HepG2 (cell line): ENCODE results near the gene SPATA21. TPM values are rescaled to one million over a fixed set of nuclear protein-coding genes. Genes with fewer than 3 reads are reported as not detected.

ENCODE experiments used
- ATAC-seq: fragments of 200-7000 bp; cut with Tn5 transposase; 3 replicates; pipeline ENCODE4 v1.9.1; 2020; ENCODE audit warnings: mild to moderate bottlenecking, moderate library complexity
- BruUV-seq: library from RNA; stranded (reverse); fragments of 400-500 nt; replicated peaks from 2 replicates; lab custom pipeline; 2021; lab: Mats Ljungman, UMichigan
- CTCF ChIA-PET: fragments of 300-600 bp; formaldehyde crosslinking; extraction: SDS; loops from one replicate; lab custom pipeline; 2021; ENCODE audit warnings: low total read pairs, inconsistent platforms, low intra/inter-chr PET ratio; lab: Yijun Ruan, JAX
- POLR2A ChIA-PET: fragments of 350-600 bp; sonication (Branson Sonifier 250); formaldehyde crosslinking; loops from one replicate; lab custom pipeline; 2020; ENCODE audit warnings: antibody characterized with exemption, inconsistent platforms; lab: Yijun Ruan, JAX
- DNase-seq: peaks from one replicate; pipeline ENCODE4 v3.0.0-alpha.2; 2015; ENCODE audit warnings: low spot score
- FAIRE-seq: peaks from 3 replicates; lab custom pipeline; 2011; peaks lifted over from hg19 to GRCh38; lab: Jason Lieb, UNC
- H2AFZ ChIP-seq: one replicate; pipeline ENCODE4 v1.6.1; 2011; ENCODE audit warnings: low read length, inconsistent platforms
- H3K27ac ChIP-seq: fragments of 300-600 bp; 3 replicates; pipeline ENCODE4 v1.8.0; 2011; ENCODE audit warnings: mixed run types, mild to moderate bottlenecking, mixed read lengths, low read length, inconsistent platforms; ENCODE audit not compliant: insufficient read depth; ENCODE audit errors: extremely low read length
- H3K27me3 ChIP-seq, 2 experiments: fragments of 200-600 bp in 1 of 2; 2 replicates in 1 of 2; 3 replicates in 1 of 2; pipeline versions ENCODE4 v1.6.0 to v1.8.0; 2011; ENCODE audit warnings: low read length in 2 of 2, mild to moderate bottlenecking in 2 of 2, moderate library complexity in 2 of 2, inconsistent platforms in 1 of 2; ENCODE audit not compliant: insufficient read depth in 2 of 2, control insufficient read depth in 1 of 2
- H3K36me3 ChIP-seq, 2 experiments: fragments of 200-600 bp in 1 of 2; replicated peaks in 1 of 2; 2 replicates in 1 of 2; 3 replicates in 1 of 2; pipeline versions ENCODE4 v1.5.1 to v1.8.0; 2011; ENCODE audit warnings: low read length in 2 of 2, inconsistent platforms in 1 of 2; ENCODE audit not compliant: insufficient read depth in 2 of 2, control insufficient read depth in 1 of 2
- H3K4me1 ChIP-seq: 2 replicates; pipeline ENCODE4 v1.5.1; 2012; ENCODE audit warnings: low read length, inconsistent platforms; ENCODE audit not compliant: insufficient read depth
- H3K4me2 ChIP-seq: 2 replicates; pipeline ENCODE4 v1.6.0; 2011; ENCODE audit warnings: low read depth, low read length, inconsistent platforms
- H3K4me3 ChIP-seq, 3 experiments: fragments of 200-600 bp in 1 of 3; sonication (generic), shearing (Covaris generic) in 1 of 3; replicated peaks in 1 of 3; 2 replicates each; pipeline ENCODE4 v1.5.1; 2011 to 2016; ENCODE audit warnings: low read length in 3 of 3, inconsistent platforms in 2 of 3, low read depth in 2 of 3, mild to moderate bottlenecking in 2 of 3, control low read depth in 1 of 3, mixed read lengths in 1 of 3; ENCODE audit not compliant: insufficient read depth in 1 of 3
- H3K79me2 ChIP-seq: one replicate; pipeline ENCODE4 v1.6.1; 2011; ENCODE audit warnings: low read length, inconsistent platforms; ENCODE audit not compliant: insufficient read depth
- H3K9ac ChIP-seq: 2 replicates; pipeline ENCODE4 v1.6.0; 2011; ENCODE audit warnings: mild to moderate bottlenecking, low read depth, low read length, inconsistent platforms; ENCODE audit not compliant: insufficient read depth
- H3K9me3 ChIP-seq: 2 replicates; pipeline ENCODE4 v1.5.1; 2012; ENCODE audit warnings: mild to moderate bottlenecking, low read length
- H4K20me1 ChIP-seq: 2 replicates; pipeline ENCODE4 v1.6.0; 2011; ENCODE audit warnings: inconsistent platforms, mild to moderate bottlenecking, low read length, moderate library complexity; ENCODE audit not compliant: insufficient read depth
- ATF7 ChIP-seq, 2 experiments: fragments of 450-650 bp in 1 of 2; sonication (generic) in 1 of 2; formaldehyde crosslinking in 1 of 2; IDR thresholded peaks; 2 replicates each; pipeline versions ENCODE4 v1.4.0 to v1.6.1; 2016 to 2020; ENCODE audit warnings: antibody characterized with exemption in 1 of 2, mild to moderate bottlenecking in 1 of 2, missing genetic modification reagents in 1 of 2
- NONO ChIP-seq, 2 experiments: fragments of 450-650 bp in 1 of 2; sonication (generic) in 1 of 2; formaldehyde crosslinking in 1 of 2; IDR thresholded peaks in 1 of 2; conservative IDR thresholded peaks in 1 of 2; 2 replicates each; pipeline versions ENCODE4 v1.6.1 to v1.8.0; 2017 to 2022; ENCODE audit warnings: mild to moderate bottlenecking in 1 of 2, missing genetic modification reagents in 1 of 2, moderate library complexity in 1 of 2
- SALL1 ChIP-seq: sonication (generic); formaldehyde crosslinking; IDR thresholded peaks from 2 replicates; pipeline ENCODE4 v1.8.0; 2022; ENCODE audit warnings: mild to moderate bottlenecking, missing genetic modification reagents
- SATB2 ChIP-seq: sonication (generic); formaldehyde crosslinking; IDR thresholded peaks from 2 replicates; pipeline ENCODE4 v1.5.0; 2020; ENCODE audit warnings: missing genetic modification reagents
- SRY ChIP-seq: sonication (generic); formaldehyde crosslinking; IDR thresholded peaks from 2 replicates; pipeline ENCODE4 v1.8.0; 2022; ENCODE audit warnings: mild to moderate bottlenecking, missing genetic modification reagents
- THAP11 ChIP-seq: IDR thresholded peaks from 2 replicates; pipeline ENCODE4 v1.6.1; 2016; ENCODE audit warnings: missing biosample characterization, missing genetic modification reagents
- ZNF569 ChIP-seq: sonication (generic); formaldehyde crosslinking; IDR thresholded peaks from 2 replicates; pipeline ENCODE4 v1.5.0; 2020; ENCODE audit warnings: mild to moderate bottlenecking, missing genetic modification reagents, moderate library complexity, borderline replicate concordance
- ZNF713 ChIP-seq: sonication (generic); formaldehyde crosslinking; IDR thresholded peaks from 2 replicates; pipeline ENCODE4 v1.4.0; 2020; ENCODE audit warnings: mild to moderate bottlenecking, missing genetic modification reagents
- ZNF746 ChIP-seq: sonication (generic); formaldehyde crosslinking; IDR thresholded peaks from 2 replicates; pipeline ENCODE4 v1.8.0; 2022; ENCODE audit warnings: mild to moderate bottlenecking, missing genetic modification reagents
- ZNF768 ChIP-seq: sonication (generic); formaldehyde crosslinking; IDR thresholded peaks from 2 replicates; pipeline ENCODE4 v1.4.0; 2020; ENCODE audit warnings: missing genetic modification reagents
- ZNF800 ChIP-seq: sonication (generic); formaldehyde crosslinking; IDR thresholded peaks from 2 replicates; pipeline ENCODE4 v1.4.0; 2020; ENCODE audit warnings: missing genetic modification reagents
- WGBS: methylation state at CpG from one replicate; pipeline ENCODE4 v1.1.6; 2017; ENCODE audit warnings: low lambda C conversion rate; 5-methylcytosine and 5-hydroxymethylcytosine counted together
- in situ Hi-C: cut with HindIII; loops from 2 replicates; pipeline ENCODE4 v1.10.0; 2017; ENCODE audit warnings: low pct_unique_long_range_greater_than_20kb; ENCODE audit not compliant: extremely low pct_ligation_motif_present
- intact Hi-C: fragments of 100-400 bp; cut with micrococcal nuclease; formaldehyde crosslinking; loops from one replicate; pipeline ENCODE4 v1.10.0; 2022; ENCODE audit not compliant: unreplicated experiment
- polyA plus RNA-seq, 8 experiments: library from polyadenylated mRNA; depleted of rRNA in 3 of 8; stranded (reverse) in 7 of 8; unstranded in 1 of 8; fragments of >200 nt; fragmentation: Illumina TruSeq in 4 of 8; extraction: Trizol in 4 of 8; gene quantifications; 2 replicates each; pipeline versions ENCODE4 v1.2.1 to v1.2.3, GENCODE V29; 2011 to 2016; ENCODE audit warnings: low read depth in 4 of 8, missing spikeins in 1 of 8, mixed read lengths in 1 of 8; ENCODE audit not compliant: insufficient read depth in 1 of 8
- total RNA-seq, 5 experiments: library from RNA; depleted of rRNA; stranded (reverse); fragments of >200 nt; fragmentation: Illumina TruSeq; extraction: Trizol; gene quantifications; 2 replicates each; pipeline ENCODE4 v1.2.3, GENCODE V29; 2016; ENCODE audit warnings: low read depth in 1 of 5

Gene SPATA21
- total and polyA plus RNA-seq, 2 of the 13 experiments (the other 11 are each of a cell fraction or from before 2014, with no cell fraction given) = 0.80 to 1.4 TPM

- Histone ChIP-seq H3K9ac (no peak overlapping the region), H3K27me3 (no peaks in the 10 kb centered on the region; a peak in 1 of 5 replicates), H3K36me3 (peaks cover 0 to 3% of the 10 kb centered on the region in 2 experiments; a peak in 3 of 5 replicates), H3K79me2 (peaks cover 17% of the 10 kb centered on the region), H2AFZ (no peak overlapping the region), H3K4me3 (no peak overlapping the region), H3K4me1 (peaks cover 29% of the 10 kb centered on the region), H4K20me1 (no peaks in the 10 kb centered on the region), H3K9me3 (no peaks in the 10 kb centered on the region), H3K27ac (no peak overlapping the region), H3K4me2 (no peak overlapping the region)
- BruUV-seq = no TSS peak
- FAIRE-seq (no peak), ATAC-seq (no peak), DNase-seq (no peak)
- WGBS = 62% methylated on average over 2 of the region's 2 CpGs
- intact Hi-C loops (no loop called here), in situ Hi-C loops (no loop called here)
- no peak for TF ChIP-seq SRY (CRISPR knock-in tag)
- no peak for TF ChIP-seq ZNF746 (CRISPR knock-in tag)
- no peak for TF ChIP-seq SALL1 (CRISPR knock-in tag)
- TF ChIP-seq SATB2 = no peak
- no peak for TF ChIP-seq ZNF800
- no peak for TF ChIP-seq ZNF713 (CRISPR knock-in tag)
- no peak for TF ChIP-seq ZNF569
- no peak for TF ChIP-seq ZNF768
- TF ChIP-seq ATF7 (IDR thresholded peaks at IDR 0.05) = no peak
- TF ChIP-seq ATF7 (CRISPR knock-in tag; IDR thresholded peaks at IDR 0.05) = no peak
- no peak for TF ChIP-seq THAP11 (CRISPR knock-in tag)
- no peak for TF ChIP-seq NONO (IDR thresholded peaks at IDR 0.05)
- no peak for TF ChIP-seq NONO (CRISPR knock-in tag; conservative IDR thresholded peaks at IDR 0.05)
- POLR2A ChIA-PET = no interaction called here
- CTCF ChIA-PET = no interaction called here
These were observed 1.3 kb upstream of the SPATA21 start for GRCh38 chr1:16438516-16438915.
